Psoas muscle (tissue), 8 donors: Measurements from ENCODE around the gene SPECC1. TPM values are rescaled to one million over a fixed set of nuclear protein-coding genes. Genes with fewer than 3 reads are reported as not detected.

Experiments
- ATAC-seq, 4 donors: fragments of 200-7000 bp; cut with Tn5 transposase; one replicate each; pipeline ENCODE4 v1.9.1; 2020; ENCODE audit warnings: moderate library complexity in 3 of 4, mild to moderate bottlenecking in 2 of 4
- DNase-seq, 2 donors: peaks; one replicate each; pipeline ENCODE4 v3.0.0-alpha.2; 2020
- H3K27ac ChIP-seq: fragments of 200-600 bp; one replicate; pipeline ENCODE4 v1.8.0; 2022
- H3K27me3 ChIP-seq, 3 donors: fragments of 200-600 bp in 1 of 3; one replicate each; pipeline versions ENCODE4 v1.6.1 to v1.8.0; 2013 to 2022; ENCODE audit warnings: low read length in 2 of 3, mild to moderate bottlenecking in 2 of 3, moderate library complexity in 1 of 3; ENCODE audit not compliant: insufficient read depth in 3 of 3
- H3K36me3 ChIP-seq, 2 donors: fragments of 200-600 bp in 1 of 2; one replicate each; pipeline versions ENCODE4 v1.6.1 to v1.8.0; 2013 to 2022; ENCODE audit warnings: low read depth in 1 of 2, mild to moderate bottlenecking in 1 of 2, moderate library complexity in 1 of 2; ENCODE audit not compliant: insufficient read depth in 1 of 2
- H3K4me1 ChIP-seq: fragments of 200-600 bp; one replicate; pipeline ENCODE4 v1.8.0; 2022
- H3K4me3 ChIP-seq: fragments of 200-600 bp; one replicate; pipeline ENCODE4 v1.8.0; 2022; ENCODE audit warnings: mild to moderate bottlenecking
- H3K9me3 ChIP-seq: fragments of 200-600 bp; one replicate; pipeline ENCODE4 v1.8.0; 2022
- CTCF ChIP-seq: fragments of 200-600 bp; IDR thresholded peaks from one replicate; pipeline ENCODE4 v1.8.0; 2022; ENCODE audit warnings: antibody characterized with exemption
- WGBS, 3 donors: extraction: QIAGEN DNeasy Blood & Tissue Kit; methylation state at CpG; one replicate each; pipeline versions ENCODE4 v1.1.6 to v1.1.7; 2013; 5-methylcytosine and 5-hydroxymethylcytosine counted together
- intact Hi-C, 2 donors: fragments of 100-400 bp; cut with DNase I; formaldehyde crosslinking; loops; one replicate each; pipeline versions ENCODE4 v1.11.0 to v1.14.2; 2022
- polyA plus RNA-seq, 3 donors: library from polyadenylated mRNA; stranded (reverse); fragments of 200-250 nt; gene quantifications; one replicate each; pipeline ENCODE4 v1.2.3, GENCODE V29; 2013
- total RNA-seq, 4 donors: library from RNA; stranded (reverse); fragmentation: NEBNext Ultra II Directional in 2 of 4; extraction: Animal tissue kit (Norgen Biotek cat#: 25700) in 2 of 4; gene quantifications; one replicate each; pipeline versions ENCODE4 v1.2.1 to v1.2.4, GENCODE V29; 2021 to 2023
- donor health status: healthy with polysubstance abuse.
- donor health status: DM: no; HTN: no; CAD: no; lungs with moderate emphysema.
- donor health status: Bipolar disorder and iron deficiency.
- donor health status: healthy.
- donor health status: DM: yes; HTN: yes; CAD: no.
- donor health status: DM: no; HTN: no; CAD: no.
- donor health status: DM: no; HTN: no; CAD: no.
- donor health status: DM: yes; HTN: yes; CAD: no.

SPECC1 gene
- total and polyA plus RNA-seq, 7 donors, result 2.0 to 11.3 (median 4.7) TPM

GRCh38 chr17:20179041-20179440 is 169.9 kb downstream of the SPECC1 start:
- ATAC-seq, result no peak
- Histone ChIP-seq H3K4me3 (no peak overlapping the region), H3K27ac (no peak overlapping the region), H3K9me3 (no peaks in the 10 kb centered on the region), H3K27me3 (peaks cover 0 to 4% (median 2%) of the 10 kb centered on the region in 3 donors), H3K4me1 (no peaks in the 10 kb centered on the region), H3K36me3 (no peaks in the 10 kb centered on the region)
- no peak for DNase-seq
- no peak for TF ChIP-seq CTCF
- intact Hi-C loops, result no loop called here
- 53 to 71% (median 62%) methylated on average over 3 of the region's 3 CpGs for WGBS, 3 donors

GRCh38 chr17:20180661-20181060 is 171.5 kb downstream of the SPECC1 start:
- H3K27me3 ChIP-seq, result peaks cover 0 to 4% (median 0%) of the 10 kb centered on the region in 3 donors
- H3K4me3 ChIP-seq, result no peak overlapping the region
- no peak overlapping the region for H3K27ac ChIP-seq
- no peak for ATAC-seq
- H3K9me3 ChIP-seq, result no peaks in the 10 kb centered on the region
- 97 to 100% (median 100%) methylated on average over 1 of the region's 1 CpG for WGBS, 3 donors
- H3K36me3 ChIP-seq, result no peaks in the 10 kb centered on the region
- intact Hi-C loops, result no loop called here
- no peak for TF ChIP-seq CTCF
- no peaks in the 10 kb centered on the region for H3K4me1 ChIP-seq
- DNase-seq, result no peak

- Histone ChIP-seq H3K27ac (no peak overlapping the region), H3K36me3 (no peaks in the 10 kb centered on the region), H3K4me3 (no peak overlapping the region), H3K9me3 (no peaks in the 10 kb centered on the region), H3K27me3 (no peaks in the 10 kb centered on the region), H3K4me1 (no peaks in the 10 kb centered on the region)
- TF ChIP-seq CTCF, result no peak
- intact Hi-C loops, result no loop called here
- WGBS, 3 donors, result 77 to 79% (median 77%) methylated on average over 2 of the region's 2 CpGs
- ATAC-seq (no peak), DNase-seq (no peak)
Observed at GRCh38 chr17:20184181-20184580, 175.0 kb downstream of the SPECC1 start.

GRCh38 chr17:20184977-20185619 is 175.9 kb downstream of the SPECC1 start:
- H3K27ac ChIP-seq, result no peak overlapping the region
- intact Hi-C loops, result no loop called here
- H3K9me3 ChIP-seq, result no peaks in the 10 kb centered on the region
- H3K27me3 ChIP-seq, result no peaks in the 10 kb centered on the region
- no peak overlapping the region for H3K4me3 ChIP-seq
- no peaks in the 10 kb centered on the region for H3K4me1 ChIP-seq
- DNase-seq (no peak), ATAC-seq (no peak)
- H3K36me3 ChIP-seq, result no peaks in the 10 kb centered on the region
- TF ChIP-seq CTCF, result no peak
- 83 to 91% (median 90%) methylated on average over 10 of the region's 10 CpGs for WGBS, 3 donors

GRCh38 chr17:20187049-20187448 is 177.9 kb downstream of the SPECC1 start:
- TF ChIP-seq CTCF, result no peak
- 60 to 63% (median 61%) methylated on average over 4 of the region's 4 CpGs for WGBS, 3 donors
- no peak overlapping the region for H3K27ac ChIP-seq
- H3K4me3 ChIP-seq, result no peak overlapping the region
- H3K9me3 ChIP-seq, result no peaks in the 10 kb centered on the region
- intact Hi-C loops, result no loop called here
- no peaks in the 10 kb centered on the region for H3K36me3 ChIP-seq
- no peaks in the 10 kb centered on the region for H3K4me1 ChIP-seq
- no peak for ATAC-seq
- H3K27me3 ChIP-seq, result no peaks in the 10 kb centered on the region
- no peak for DNase-seq
